Mesenchymal stem cell (in vitro differentiated cells and primary cell): ENCODE results near the gene DPH1. TPM values are rescaled to one million over a fixed set of nuclear protein-coding genes. Genes with fewer than 3 reads are reported as not detected.

ENCODE experiments used
- DNase-seq: peaks from one replicate; pipeline ENCODE4 v3.0.0-alpha.2; 2013
- H2AFZ ChIP-seq: one replicate; pipeline ENCODE4 v1.6.1; 2013; ENCODE audit warnings: low read depth, mild to moderate bottlenecking, control low read depth, inconsistent platforms, low read length, moderate library complexity
- H2AK5ac ChIP-seq: 2 replicates; pipeline ENCODE4 v1.6.1; 2013; ENCODE audit warnings: low read length, moderate library complexity, mild to moderate bottlenecking, inconsistent platforms; ENCODE audit not compliant: severe bottlenecking
- H2BK120ac ChIP-seq: one replicate; pipeline ENCODE4 v1.6.1; 2013; ENCODE audit warnings: low read depth, mild to moderate bottlenecking, inconsistent platforms, low read length, moderate library complexity
- H2BK12ac ChIP-seq, 2 experiments: one replicate each; pipeline ENCODE4 v1.6.1; 2013; ENCODE audit warnings: inconsistent platforms in 2 of 2, low read length in 2 of 2, mild to moderate bottlenecking in 2 of 2, moderate library complexity in 2 of 2, control low read depth in 1 of 2
- H2BK15ac ChIP-seq: one replicate; pipeline ENCODE4 v1.6.1; 2013; ENCODE audit warnings: mild to moderate bottlenecking, low read depth, inconsistent platforms; ENCODE audit not compliant: poor library complexity, severe bottlenecking
- H2BK5ac ChIP-seq: 2 replicates; pipeline ENCODE4 v1.6.1; 2013; ENCODE audit warnings: low read depth, mild to moderate bottlenecking, low read length, control low read depth, inconsistent platforms; ENCODE audit not compliant: poor library complexity, severe bottlenecking
- H3K14ac ChIP-seq, 2 experiments: one replicate each; pipeline ENCODE4 v1.6.1; 2013; ENCODE audit warnings: inconsistent platforms in 2 of 2, low read length in 2 of 2, control low read depth in 1 of 2, mild to moderate bottlenecking in 1 of 2, moderate library complexity in 1 of 2
- H3K18ac ChIP-seq, 2 experiments: one replicate each; pipeline ENCODE4 v1.6.1; 2013; ENCODE audit warnings: inconsistent platforms in 2 of 2, low read length in 2 of 2, control low read depth in 1 of 2, low read depth in 1 of 2, mild to moderate bottlenecking in 1 of 2
- H3K23ac ChIP-seq, 2 experiments: one replicate each; pipeline ENCODE4 v1.6.1; 2013; ENCODE audit warnings: inconsistent platforms in 2 of 2, low read length in 2 of 2, mild to moderate bottlenecking in 2 of 2, moderate library complexity in 2 of 2, control low read depth in 1 of 2
- H3K27ac ChIP-seq: 2 replicates; pipeline ENCODE4 v1.5.1; 2013; ENCODE audit warnings: mild to moderate bottlenecking, moderate library complexity, low read length, control low read depth, inconsistent platforms; ENCODE audit not compliant: poor library complexity, severe bottlenecking
- H3K27me3 ChIP-seq, 2 experiments: 2 replicates each; pipeline versions ENCODE4 v1.6.1 to v1.7.0; 2013; ENCODE audit warnings: low read length in 2 of 2, mild to moderate bottlenecking in 2 of 2, moderate library complexity in 2 of 2, control low read depth in 1 of 2, inconsistent platforms in 1 of 2; ENCODE audit not compliant: control insufficient read depth in 1 of 2, insufficient read depth in 1 of 2
- H3K36me3 ChIP-seq, 2 experiments: 2 replicates each; pipeline versions ENCODE4 v1.6.1 to v1.7.0; 2013; ENCODE audit warnings: low read length in 2 of 2, control low read depth in 1 of 2, inconsistent platforms in 1 of 2, low read depth in 1 of 2, mild to moderate bottlenecking in 1 of 2; ENCODE audit not compliant: insufficient read depth in 2 of 2, control insufficient read depth in 1 of 2
- H3K4ac ChIP-seq, 2 experiments: one replicate each; pipeline ENCODE4 v1.6.1; 2013; ENCODE audit warnings: inconsistent platforms in 2 of 2, low read length in 2 of 2, mild to moderate bottlenecking in 2 of 2, moderate library complexity in 2 of 2, control low read depth in 1 of 2, low read depth in 1 of 2
- H3K4me1 ChIP-seq: 2 replicates; pipeline ENCODE4 v1.6.1; 2013; ENCODE audit warnings: low read depth, low read length, control low read depth; ENCODE audit not compliant: control insufficient read depth, insufficient read depth
- H3K4me2 ChIP-seq: 2 replicates; pipeline ENCODE4 v1.6.1; 2013; ENCODE audit warnings: low read length, mild to moderate bottlenecking, inconsistent platforms; ENCODE audit not compliant: poor library complexity, severe bottlenecking
- H3K4me3 ChIP-seq, 2 experiments: 2 replicates each; pipeline versions ENCODE4 v1.5.1 to v1.7.0; 2013; ENCODE audit warnings: low read length in 2 of 2, mild to moderate bottlenecking in 2 of 2, control low read depth in 1 of 2, low read depth in 1 of 2; ENCODE audit not compliant: insufficient read depth in 1 of 2
- H3K79me1 ChIP-seq: replicated peaks from 2 replicates; pipeline ENCODE4 v1.6.1; 2013; ENCODE audit warnings: mild to moderate bottlenecking, control low read depth, low read length, inconsistent platforms; ENCODE audit not compliant: poor library complexity, severe bottlenecking
- H3K9ac ChIP-seq: 2 replicates; pipeline ENCODE4 v1.7.0; 2013; ENCODE audit warnings: mild to moderate bottlenecking, low read length, moderate library complexity
- H3K9me3 ChIP-seq: 2 replicates; pipeline ENCODE4 v1.7.0; 2013; ENCODE audit warnings: mild to moderate bottlenecking, low read length; ENCODE audit not compliant: control insufficient read depth
- H4K8ac ChIP-seq: one replicate; pipeline ENCODE4 v1.6.1; 2013; ENCODE audit warnings: inconsistent platforms, mild to moderate bottlenecking, low read length, moderate library complexity
- H4K91ac ChIP-seq: one replicate; pipeline ENCODE4 v1.6.1; 2013; ENCODE audit warnings: mild to moderate bottlenecking, low read length, inconsistent platforms
- WGBS: methylation state at CpG from one replicate; pipeline ENCODE4 v1.1.7; 2013; ENCODE audit warnings: mixed read lengths; 5-methylcytosine and 5-hydroxymethylcytosine counted together
- small RNA-seq: library from polyadenylated mRNA; stranded (forward); fragments of <200 nt; extraction: miRNeasy Mini kit (QIAGEN cat#:217004); gene quantifications from one replicate; pipeline ENCODE3, GENCODE V24; 2013; ENCODE audit warnings: low read depth

DPH1 gene

GRCh38 chr17:2090804-2091534, 61.0 kb downstream of the DPH1 start:
- Histone ChIP-seq H3K27me3 (no peaks in the 10 kb centered on the region), H2BK5ac (no peak overlapping the region), H3K79me1 (peaks cover 30% of the 10 kb centered on the region), H2BK12ac (peak overlapping the region in 1 of 2 experiments; percentile 63), H3K4me3 (peak overlapping the region in 1 of 2 experiments; percentile 79), H2AFZ (no peak overlapping the region), H3K4me1 (peaks cover 33% of the 10 kb centered on the region), H2BK120ac (no peak overlapping the region), H3K9me3 (no peaks in the 10 kb centered on the region), H3K27ac (peak overlapping the region; percentile 83), H4K91ac (no peak overlapping the region), H4K8ac (no peak overlapping the region), H3K14ac (no peak overlapping the region), H3K36me3 (peaks cover 15 to 28% of the 10 kb centered on the region in 2 experiments), H3K23ac (no peak overlapping the region), H3K4ac (peak overlapping the region; percentile 53 to 63), H3K4me2 (no peak overlapping the region), H3K18ac (peak overlapping the region in 1 of 2 experiments; percentile 34), H2BK15ac (no peak overlapping the region), H2AK5ac (peak overlapping the region; percentile 79), H3K9ac (peak overlapping the region; percentile 91)
- WGBS, result 0% methylated on average over 2 of the region's 2 CpGs
- DNase-seq, result peak; percentile 97

GRCh38 chr17:2092253-2092652, 62.3 kb downstream of the DPH1 start:
- 96% methylated on average over 4 of the region's 4 CpGs for WGBS
- no peak overlapping the region for H3K9ac ChIP-seq
- peak overlapping the region; percentile 9 for H4K91ac ChIP-seq

GRCh38 chr17:2093349-2093748, 63.4 kb downstream of the DPH1 start:
- no peak for DNase-seq
- Histone ChIP-seq H3K27ac (no peak overlapping the region), H3K79me1 (peaks cover 27% of the 10 kb centered on the region), H3K4me3 (no peak overlapping the region), H3K36me3 (peaks cover 11 to 16% of the 10 kb centered on the region in 2 experiments), H3K9ac (no peak overlapping the region), H4K91ac (no peak overlapping the region), H3K18ac (no peak overlapping the region), H3K27me3 (no peaks in the 10 kb centered on the region), H3K14ac (no peak overlapping the region), H3K4me1 (peaks cover 18% of the 10 kb centered on the region), H2BK5ac (no peak overlapping the region), H3K9me3 (no peaks in the 10 kb centered on the region), H2AK5ac (no peak overlapping the region), H3K4me2 (no peak overlapping the region), H3K4ac (no peak overlapping the region), H2BK15ac (no peak overlapping the region), H2BK120ac (no peak overlapping the region), H2BK12ac (no peak overlapping the region), H2AFZ (no peak overlapping the region), H4K8ac (no peak overlapping the region), H3K23ac (no peak overlapping the region)
- 85% methylated on average over 5 of the region's 5 CpGs for whole genome bisulfite sequencing

More at GRCh38 chr17:2092253-2092652, 62.3 kb downstream of the DPH1 start:
- Histone ChIP-seq H3K9me3 (no peaks in the 10 kb centered on the region), H3K27me3 (no peaks in the 10 kb centered on the region), H2AK5ac (peak overlapping the region; percentile 84), H3K4ac (peak overlapping the region; percentile 5 to 62), H3K79me1 (peaks cover 31% of the 10 kb centered on the region), H3K18ac (peak overlapping the region; percentile 8 to 80), H2BK120ac (no peak overlapping the region), H3K23ac (peak overlapping the region in 1 of 2 experiments; percentile 46), H3K4me3 (no peak overlapping the region), H2BK5ac (no peak overlapping the region), H3K14ac (no peak overlapping the region), H3K36me3 (peaks cover 11 to 17% of the 10 kb centered on the region in 2 experiments), H4K8ac (peak overlapping the region; percentile 35), H3K4me2 (no peak overlapping the region), H3K4me1 (peaks cover 29% of the 10 kb centered on the region), H2BK12ac (peak overlapping the region; percentile 42 to 68), H3K27ac (no peak overlapping the region), H2AFZ (no peak overlapping the region), H2BK15ac (peak overlapping the region; percentile 70)
- DNase-seq, result no peak

Small RNA genes lying within 50 kb of the gene (small RNA-seq; reads per million reads assigned to genes)
- gene AC090617.9, result not detected
- 364 reads per million, percentile 95 among the genes with 10 or more reads in this experiment for gene MIR132
- 80.8 reads per million, percentile 92 among the genes with 10 or more reads in this experiment for gene MIR212
- not detected for gene OVCA2
